Measurements from ENCODE around the gene NUBP2.

The NUBP2 gene

DNA sequence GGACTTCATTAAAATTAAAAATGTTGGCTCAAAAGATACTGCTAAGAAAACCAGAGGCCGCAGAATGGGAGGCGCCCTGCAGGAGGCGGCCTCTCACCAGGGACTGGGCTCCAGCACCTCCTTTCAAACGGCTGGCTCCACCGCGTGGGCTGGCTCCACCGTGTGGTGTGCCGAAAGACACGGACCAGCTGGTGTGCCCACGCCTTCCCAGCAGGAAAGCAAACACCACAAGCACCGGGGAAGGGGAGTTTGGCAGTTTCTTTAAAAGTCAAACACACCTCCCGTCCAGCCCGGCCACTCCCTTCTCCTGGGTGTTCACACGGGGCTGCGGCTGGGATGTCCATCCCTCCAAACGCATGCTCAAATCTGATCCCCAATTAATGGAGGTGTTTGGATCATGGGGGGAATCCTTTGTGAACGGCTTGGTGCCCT is 30.0 kb downstream of the NUBP2 start:
- no peak for FAIRE-seq

DNA sequence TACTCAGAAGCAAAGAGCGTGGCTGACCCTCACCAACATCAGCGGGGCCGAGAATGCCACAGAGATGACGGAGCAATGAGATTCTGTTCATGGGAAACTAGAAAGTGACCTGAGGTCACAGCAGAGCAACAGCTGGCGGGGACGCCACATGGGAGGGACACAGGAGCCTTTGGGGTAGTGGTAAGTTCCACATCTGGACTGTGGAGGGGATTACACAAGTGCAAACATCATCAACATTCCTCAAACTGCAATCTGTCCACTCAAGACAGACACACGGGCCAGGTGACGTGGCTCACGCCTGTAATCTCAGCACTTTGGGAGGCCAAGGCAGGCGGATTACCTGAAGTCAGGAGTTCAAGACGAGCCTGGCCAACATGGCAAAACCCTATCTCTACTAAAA is 32.7 kb downstream of the NUBP2 start:
- no peak for FAIRE-seq

GRCh38 chr16:1816396-1817275 is 33.9 kb downstream of the NUBP2 start:
- FAIRE-seq: no peak

GRCh38 chr16:1817276-1817589 is 34.5 kb downstream of the NUBP2 start:
- no peak for FAIRE-seq

DNA sequence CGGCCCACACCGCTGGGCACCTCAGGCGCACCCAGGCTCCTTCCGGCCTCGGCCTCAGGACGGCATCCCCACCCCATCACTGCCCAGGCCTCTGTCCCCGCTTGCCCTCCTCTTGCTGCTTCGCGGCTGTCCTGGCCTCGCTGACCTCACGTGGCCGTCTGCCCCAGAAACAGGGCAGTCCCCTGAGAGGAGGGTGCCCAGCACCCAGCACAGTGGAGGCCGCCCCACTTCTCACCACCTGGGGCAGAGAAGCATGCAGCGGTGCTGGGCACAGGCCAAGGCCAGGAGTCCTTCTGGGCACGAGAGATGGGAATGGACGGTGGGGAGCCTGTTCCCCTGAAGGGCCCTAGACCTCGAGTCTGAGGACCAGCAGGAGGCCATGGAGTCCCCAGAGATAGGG is 35.0 kb downstream of the NUBP2 start:
- no peak for FAIRE-seq

- FAIRE-seq: no peak
Observed at GRCh38 chr16:1818204-1818872, 35.6 kb downstream of the NUBP2 start.

- no peak for FAIRE-seq
Observed at GRCh38 chr16:1818873-1819525, 36.2 kb downstream of the NUBP2 start.

GRCh38 chr16:1819611-1820010 is 36.9 kb downstream of the NUBP2 start:
- no peak for FAIRE-seq

DNA sequence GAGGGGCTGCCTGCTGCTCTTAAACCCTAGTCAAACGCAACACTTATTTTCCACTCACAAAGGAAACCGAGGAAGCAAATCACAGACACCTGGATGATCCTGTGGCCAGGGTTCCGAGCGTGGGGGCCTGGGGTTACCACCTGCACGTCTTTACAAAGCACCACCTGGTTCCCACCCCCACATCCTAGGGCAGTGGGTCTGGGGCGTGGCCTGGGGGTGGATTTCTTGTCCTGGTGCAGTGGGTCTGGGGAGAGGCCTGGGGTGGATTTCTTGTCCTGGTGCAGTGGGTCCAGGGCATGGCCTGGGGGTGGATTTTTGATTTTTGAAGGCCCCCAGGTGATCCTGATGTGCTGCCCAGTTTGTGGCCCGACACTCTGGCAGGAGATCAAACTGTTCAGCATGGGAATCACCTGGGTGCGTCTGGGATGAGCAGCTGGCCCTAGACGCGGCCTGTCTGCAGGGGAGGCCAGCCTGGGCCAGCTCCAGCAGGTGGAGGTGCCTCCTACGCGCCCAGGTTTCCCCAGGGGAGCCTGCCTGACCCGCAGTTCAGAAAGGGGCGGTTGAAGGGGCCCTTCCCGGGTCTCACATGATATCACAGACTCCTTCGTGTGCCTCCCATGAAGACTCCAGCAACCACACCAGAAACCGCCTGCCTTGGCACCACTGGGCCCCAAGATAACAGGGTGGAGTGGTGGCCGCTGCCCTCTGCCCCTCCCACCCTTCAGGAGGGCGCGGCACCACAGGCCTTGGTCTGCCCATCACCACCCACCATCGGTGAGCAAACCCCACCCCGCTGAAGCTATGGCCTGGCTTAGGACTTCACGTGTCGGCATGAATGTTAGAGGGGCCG is 37.6 kb downstream of the NUBP2 start:
- FAIRE-seq: no peak

DNA sequence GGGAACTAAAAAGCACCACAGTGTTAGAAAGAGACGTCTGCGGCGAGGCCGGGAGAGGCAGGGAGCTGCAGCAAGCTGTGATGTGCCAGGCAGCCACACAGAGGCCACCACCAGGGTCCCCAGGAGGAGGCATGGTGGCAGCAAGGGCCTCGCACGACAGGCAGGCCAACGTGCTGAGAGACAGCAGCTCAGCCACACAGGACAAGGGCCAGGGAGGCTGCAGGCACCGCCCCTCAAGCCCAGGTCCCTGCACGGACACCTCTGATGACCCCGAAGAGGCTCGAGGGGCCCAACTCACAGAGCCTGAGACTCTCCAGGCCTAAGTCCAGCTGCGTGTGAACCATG is 38.2 kb downstream of the NUBP2 start:
- no peak for FAIRE-seq

DNA sequence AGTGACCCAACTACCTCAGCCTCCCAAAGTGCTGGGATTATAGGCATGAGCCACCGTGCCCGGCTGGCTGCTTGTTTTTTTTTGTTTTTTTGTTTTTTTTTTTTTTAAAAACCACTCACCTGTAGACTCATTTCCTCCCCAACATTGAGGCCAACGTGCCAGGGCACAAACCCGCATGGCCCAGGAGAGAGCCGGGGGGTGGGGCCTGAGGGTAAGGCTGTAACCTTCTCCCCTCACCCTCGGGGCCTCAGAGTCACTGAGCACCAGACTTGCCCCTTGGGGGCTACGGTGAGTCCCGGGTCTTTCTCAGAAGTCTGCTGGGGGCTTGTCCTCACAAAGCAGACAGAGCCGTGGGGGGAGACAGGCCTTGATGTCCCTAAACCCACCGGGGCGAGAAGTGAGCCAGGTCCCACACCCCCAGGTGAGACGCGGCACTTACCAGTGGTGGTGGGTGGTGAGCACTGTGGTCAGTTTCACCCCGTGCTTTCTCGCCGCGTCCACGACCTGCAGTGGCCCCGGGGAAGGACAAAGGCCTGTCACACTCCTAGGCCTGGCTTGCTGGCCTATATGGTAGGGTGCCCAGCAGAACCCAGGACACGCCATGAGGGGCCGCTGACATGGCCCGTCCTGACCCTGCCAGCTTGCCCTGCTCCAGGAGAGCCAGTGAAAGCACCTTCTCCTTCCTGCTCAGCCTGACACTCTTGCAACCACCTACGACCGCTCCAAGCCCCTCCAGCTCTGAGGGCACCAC is 39.3 kb downstream of the NUBP2 start:
- FAIRE-seq: no peak

DNA sequence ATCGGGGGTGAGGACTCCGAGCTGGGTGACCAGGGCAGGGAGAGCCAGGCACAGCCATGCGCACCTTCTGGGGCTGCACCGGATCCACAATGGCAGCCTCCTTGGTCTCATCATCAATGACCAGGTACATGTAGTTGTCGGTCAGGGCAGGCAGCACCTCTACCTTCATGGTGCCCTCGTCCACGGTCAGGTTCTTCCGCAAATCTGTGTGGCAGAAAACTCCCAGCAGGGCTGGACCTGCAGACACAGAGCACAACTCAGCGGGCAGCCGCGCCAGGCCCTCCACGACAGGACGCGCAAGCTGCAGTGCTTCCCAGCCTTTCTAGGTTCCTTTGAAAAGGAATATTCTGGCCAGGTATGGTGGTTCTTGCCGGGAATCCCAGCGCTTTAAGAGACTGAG is 40.0 kb downstream of the NUBP2 start:
- FAIRE-seq: no peak

- FAIRE-seq: no peak
Observed at GRCh38 chr16:1823821-1824220, 41.1 kb downstream of the NUBP2 start.

- no peak for FAIRE-seq
Observed at GRCh38 chr16:1825381-1825863, 42.7 kb downstream of the NUBP2 start.

DNA sequence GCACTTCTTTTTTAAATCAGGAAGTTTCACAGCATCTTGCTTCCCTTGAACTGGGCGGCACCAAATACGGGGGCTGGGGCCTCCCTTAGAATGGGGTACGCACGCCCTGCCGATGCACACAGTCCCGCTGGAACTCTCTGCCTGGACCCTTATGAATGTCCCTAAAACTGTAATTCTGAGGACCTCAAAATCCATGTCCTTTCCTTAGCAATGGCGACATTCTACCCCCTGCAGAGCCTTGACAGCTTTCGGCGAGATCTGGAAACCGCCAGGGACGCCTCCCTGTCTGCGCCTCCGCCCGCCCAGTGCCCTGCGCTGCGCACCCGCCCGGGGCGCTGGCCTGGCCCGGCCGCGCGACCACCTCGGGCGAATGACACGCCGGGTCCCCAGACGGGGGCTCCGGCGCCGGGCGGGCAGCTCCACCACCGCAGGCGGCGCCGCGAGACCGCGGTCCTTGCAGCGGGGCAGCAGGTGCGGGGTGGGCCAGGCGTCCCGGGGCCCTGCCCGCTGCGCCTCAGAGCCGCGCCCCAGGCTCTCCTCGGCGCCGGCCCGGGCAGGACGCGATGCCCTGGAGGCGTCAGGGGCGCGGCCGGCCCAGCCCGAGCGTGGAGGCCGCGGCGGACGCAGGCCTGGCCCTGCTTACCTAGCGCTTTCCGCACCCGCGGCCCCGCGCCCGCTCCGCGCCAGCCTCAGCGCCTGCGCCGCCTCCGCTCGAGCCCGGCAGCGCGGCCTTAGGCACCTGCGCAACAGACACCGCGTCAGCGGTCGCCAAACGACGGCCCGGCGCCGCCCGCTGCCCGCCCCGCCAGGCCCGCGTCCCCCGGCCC is 43.3 kb downstream of the NUBP2 start:
- no peak for FAIRE-seq

DNA sequence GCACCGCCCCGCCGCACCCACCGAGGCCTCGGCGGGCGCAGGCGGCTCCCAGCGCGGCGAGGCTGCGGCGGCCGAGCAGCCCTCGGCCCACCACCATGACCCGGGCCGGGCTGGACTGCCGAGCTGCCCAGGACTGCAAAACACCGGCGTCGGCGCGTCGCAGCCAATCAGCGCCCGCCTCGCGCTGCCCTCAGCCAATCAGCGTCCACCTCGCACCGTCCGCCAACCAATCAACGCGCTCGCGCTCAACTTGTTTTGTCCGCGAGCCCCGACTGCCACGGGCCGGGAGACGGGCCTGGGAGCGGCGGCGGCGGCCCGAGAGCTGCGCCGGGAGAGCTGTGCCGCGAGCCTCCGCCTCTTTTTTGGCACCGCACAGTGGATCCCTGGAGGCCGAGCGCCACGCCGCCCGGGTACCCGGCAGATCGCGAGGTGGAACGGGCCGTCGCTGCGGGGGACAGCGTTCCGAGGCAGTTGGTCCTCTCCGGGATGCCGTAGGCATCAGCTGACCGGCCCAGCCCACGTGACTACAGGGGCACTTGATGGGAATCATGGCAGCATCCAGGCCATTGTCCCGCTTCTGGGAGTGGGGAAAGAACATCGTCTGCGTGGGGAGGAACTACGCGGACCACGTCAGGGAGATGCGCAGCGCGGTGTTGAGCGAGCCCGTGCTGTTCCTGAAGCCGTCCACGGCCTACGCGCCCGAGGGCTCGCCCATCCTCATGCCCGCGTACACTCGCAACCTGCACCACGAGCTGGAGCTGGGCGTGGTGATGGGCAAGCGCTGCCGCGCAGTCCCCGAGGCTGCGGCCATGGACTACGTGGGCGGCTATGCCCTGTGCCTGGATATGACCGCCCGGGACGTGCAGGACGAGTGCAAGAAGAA is 44.2 kb downstream of the NUBP2 start, which contains the start of the genes FAHD1 and HAGH:
Gene FAHD1, plus strand, starts transcription at position 516 of the 883 bp plus-strand sequence. Its CDS starts 33 bp downstream, at position 549.
Gene HAGH, minus strand, starts transcription at position 135 of the 883 bp plus-strand sequence. Its CDS starts 38 bp downstream, at position 97.
- no peak for FAIRE-seq

DNA sequence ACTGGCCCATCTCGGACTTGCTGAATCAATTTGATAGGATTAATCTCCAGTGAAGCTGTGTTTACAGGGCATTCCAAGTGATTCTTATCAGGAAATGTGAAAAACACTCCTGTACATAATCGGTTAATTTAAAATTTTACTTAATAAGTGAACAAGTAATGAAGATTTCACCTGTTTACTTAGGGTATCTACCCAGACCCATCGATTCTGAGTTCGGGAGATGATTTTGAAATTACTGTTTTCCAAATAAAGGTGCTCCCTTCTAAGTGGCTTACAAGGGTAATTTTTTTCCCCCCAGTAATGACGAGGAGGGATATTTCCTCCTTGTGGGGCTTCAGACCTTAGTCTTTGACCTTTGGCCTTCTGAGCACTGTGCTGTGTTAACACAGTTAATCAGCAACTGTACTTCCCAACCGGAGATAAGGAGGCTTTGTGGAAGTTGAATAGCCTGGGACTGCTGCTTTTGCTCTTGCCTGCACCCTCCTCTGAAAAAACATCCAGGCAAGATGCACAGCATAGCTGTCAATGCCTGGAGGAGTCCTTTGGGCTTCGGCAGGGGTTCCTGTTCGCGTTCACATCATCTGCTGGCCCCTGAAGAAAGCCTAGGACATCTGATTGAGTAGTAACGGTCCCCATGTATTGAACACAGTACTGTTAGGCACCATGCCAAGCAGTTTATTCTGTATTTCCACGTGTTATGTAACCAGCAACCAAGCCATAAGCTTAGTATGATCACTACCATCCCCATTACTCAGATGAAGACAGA is 46.1 kb downstream of the NUBP2 start:
- no peak for FAIRE-seq

DNA sequence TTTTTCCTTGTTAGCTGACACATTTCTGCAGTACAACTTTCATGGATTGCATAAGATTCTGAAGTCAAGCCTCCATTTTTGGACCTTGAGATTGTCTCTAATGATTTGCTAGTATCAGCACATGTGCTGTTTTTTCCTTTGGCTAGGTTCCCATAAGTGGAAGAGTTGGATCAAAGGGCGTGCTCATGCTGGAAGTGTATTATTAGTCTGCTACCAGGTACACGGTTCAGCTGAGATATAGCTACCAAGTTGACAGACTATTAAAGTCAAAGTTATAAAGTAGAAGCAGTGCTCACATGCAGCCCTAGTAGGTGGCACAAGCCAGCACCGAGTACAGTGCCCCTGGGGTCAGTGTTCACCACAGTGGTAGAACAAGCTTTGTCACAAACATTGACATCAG is 47.5 kb downstream of the NUBP2 start:
- FAIRE-seq: no peak
